GM18498 (cell line): ENCODE measurements around the gene SNTG2.

ENCODE experiments used
- ATAC-seq: cut with Tn5 transposase; IDR thresholded peaks from one replicate; pipeline ENCODE4 v1.9.1; 2021; ENCODE audit warnings: mild to moderate bottlenecking, moderate library complexity; ENCODE audit not compliant: unreplicated experiment

Gene SNTG2

DNA sequence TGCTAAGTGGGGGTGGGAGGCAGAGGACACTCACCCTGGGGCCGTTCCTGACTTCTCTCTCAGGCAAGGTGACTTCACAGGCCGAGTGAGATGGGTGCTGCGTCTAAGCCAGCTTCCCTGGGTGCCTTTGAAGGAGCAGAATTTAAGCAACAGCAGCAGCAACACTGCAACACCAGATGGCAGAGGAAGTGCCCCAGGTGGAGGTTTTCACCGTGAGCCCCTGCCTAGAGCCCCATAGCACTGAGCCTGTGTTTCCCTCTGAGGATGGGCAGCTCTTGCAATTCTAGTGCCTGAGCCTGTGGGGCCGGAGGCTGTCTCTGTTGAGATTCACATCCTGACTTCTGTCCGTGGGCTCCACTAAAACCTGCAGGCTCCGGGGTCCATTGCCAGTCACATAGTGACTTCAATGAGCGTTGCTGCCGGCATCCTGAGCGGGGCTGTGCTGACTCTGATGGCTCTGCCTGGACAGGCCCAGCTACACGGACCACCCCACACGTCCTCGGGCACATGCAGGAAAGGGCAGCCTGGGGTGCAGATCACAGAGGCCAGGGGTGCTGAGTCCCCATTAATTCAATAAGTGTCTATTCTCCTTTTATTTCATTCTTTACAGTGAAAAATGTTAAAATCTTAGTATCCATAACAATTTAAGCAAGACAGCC lies 218.8 kb downstream of the SNTG2 start:
- ATAC-seq: no peak

DNA sequence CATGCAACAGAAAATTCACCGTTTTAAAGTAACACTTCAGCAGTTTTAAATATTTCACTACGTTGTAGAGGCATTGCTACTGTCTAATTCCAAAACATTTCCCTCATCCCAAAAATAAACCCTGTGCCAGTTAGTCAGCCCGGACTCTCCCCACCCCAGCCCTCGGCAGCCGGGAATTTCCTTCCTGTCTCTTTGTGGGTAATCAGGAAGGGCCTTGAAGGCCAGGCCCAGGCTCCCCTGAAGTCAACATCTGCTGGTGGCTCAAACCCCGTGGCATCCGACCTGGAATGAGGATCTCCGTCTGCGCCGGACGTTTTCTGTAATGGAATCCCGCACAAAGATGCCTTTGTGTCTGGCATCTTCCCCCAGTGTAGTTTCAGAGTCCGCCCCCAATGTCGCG lies 219.6 kb downstream of the SNTG2 start:
- no peak for ATAC-seq

DNA sequence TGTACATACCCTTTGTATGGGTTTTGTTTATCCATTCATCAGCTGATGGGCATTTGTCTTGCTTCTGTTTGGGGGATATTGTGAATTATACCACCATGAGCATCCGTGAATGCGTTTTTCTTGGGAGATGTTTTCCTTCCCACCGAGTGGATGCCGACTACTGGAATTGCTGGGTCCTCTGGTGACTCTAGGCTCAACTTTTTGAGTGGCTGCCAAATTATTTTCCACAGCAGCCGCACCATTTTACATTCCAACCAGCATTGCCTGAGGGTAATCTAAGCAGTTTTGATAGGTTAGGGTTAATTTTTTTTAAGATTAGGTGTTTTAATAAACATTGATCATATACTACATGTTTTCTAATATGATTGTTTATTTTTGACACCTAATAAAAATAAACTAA lies 220.1 kb downstream of the SNTG2 start:
- no peak for ATAC-seq

DNA sequence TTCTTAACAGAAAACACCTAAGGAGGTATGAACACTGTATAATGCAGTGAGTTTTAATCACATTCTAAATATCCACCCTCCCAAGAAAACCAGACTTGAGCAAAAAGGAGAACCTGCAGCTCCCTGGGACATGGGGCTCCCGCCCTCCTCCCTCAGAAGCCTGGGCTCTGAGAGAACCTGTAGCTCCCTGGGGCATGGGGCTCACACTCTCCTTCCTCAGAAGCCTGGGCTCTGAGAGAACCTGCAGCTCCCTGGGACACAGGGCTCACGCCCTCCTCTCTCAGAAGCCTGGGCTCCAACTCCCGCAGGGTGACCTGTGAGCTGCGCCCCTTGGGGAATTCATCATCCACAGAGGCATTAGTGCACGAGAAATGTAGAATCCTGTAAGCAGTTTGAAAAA lies 222.9 kb downstream of the SNTG2 start:
- ATAC-seq: no peak

DNA sequence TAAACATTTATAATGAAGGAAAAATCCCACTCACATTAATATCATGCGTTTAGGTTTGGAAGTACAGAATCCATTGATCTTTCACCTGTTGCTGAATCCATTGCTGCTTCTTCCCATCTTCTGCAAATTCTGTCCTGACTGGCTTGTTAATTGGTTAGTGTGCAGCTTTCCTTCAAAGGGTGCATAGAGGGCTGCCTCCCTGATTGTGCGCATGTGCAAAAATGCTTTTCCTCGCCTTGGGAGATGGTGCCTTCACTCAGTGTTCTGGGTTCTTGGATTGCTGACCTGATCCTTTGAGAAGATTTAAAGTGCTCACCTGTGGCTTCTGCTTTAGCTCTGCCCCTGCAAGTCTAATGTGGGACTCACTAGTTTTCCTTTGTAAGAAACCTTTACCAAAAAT lies 231.2 kb downstream of the SNTG2 start:
- ATAC-seq: no peak

DNA sequence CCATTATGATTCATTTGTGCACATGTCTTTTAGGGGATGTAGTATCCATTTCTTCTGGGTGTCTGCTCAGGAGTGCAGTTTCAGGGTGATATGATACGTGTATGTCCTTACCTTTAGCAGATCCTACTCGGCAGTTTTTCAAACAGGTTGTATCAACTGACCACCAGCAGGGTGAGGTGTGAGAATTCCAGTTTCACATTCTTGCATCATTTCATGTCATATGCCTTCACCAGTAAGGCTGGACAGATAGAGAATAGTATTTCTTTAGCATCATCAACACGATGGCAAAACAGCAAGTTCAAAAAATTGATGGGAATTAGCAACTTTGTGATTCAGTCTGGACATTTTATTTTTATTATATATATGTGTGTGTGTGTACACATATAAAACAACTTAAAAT lies 232.7 kb downstream of the SNTG2 start:
- no peak for ATAC-seq

DNA sequence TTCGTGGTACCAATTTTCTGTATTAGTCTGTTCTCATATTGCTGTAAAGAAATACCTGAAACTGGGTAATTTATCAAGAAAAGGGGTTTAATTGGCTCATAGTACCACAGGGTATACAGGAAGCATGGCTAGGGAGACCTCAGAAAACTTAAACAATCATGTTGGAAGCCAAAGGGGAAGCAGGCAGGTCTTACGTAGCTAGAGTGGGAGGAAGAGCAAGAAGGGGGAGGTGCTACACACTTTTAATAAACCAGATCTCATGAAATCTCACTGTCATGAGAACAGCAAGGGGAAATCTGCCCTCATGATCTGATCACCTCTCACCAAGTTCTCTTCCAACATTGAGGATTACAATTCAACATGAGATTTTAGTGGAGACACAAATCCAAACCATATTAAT lies 235.8 kb downstream of the SNTG2 start:
- no peak for ATAC-seq

DNA sequence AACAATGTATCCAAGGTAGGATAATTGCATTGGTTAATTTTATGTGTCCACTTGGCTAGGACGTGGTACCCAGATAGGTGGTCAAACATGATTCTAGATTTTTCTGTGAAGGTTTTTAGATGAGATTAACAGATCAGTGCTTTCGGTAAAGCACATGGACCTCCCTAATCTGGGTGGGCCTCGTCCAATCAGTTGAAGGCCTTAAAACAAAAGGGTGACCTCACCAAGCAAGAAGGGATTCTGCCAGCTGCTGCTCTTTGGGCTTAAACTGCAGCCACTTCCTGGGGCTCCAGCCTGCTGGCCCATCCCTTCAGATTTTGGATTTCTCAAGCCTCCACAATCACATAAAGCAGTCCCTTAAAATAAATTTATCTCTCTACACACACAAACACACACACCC lies 236.5 kb downstream of the SNTG2 start:
- no peak for ATAC-seq

DNA sequence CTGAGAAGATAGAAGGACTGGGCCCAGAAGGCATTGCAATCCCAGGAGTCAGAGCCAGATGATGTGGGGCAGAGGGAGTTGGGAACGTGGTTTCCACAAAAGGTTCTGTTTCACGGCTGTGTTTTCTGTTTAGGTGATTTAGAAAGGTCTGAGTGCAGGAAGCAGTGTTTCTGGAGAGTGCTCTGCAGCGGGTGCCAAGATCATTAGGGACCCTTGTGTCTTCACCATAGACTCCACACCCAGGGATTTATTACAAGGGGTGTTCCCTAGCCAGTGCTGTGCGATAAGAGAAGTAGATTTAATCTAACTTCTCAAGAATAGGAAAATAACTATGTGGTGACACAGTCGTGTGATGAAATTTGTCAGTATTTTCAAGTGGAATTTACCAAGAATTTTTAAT lies 241.5 kb downstream of the SNTG2 start:
- ATAC-seq: no peak

DNA sequence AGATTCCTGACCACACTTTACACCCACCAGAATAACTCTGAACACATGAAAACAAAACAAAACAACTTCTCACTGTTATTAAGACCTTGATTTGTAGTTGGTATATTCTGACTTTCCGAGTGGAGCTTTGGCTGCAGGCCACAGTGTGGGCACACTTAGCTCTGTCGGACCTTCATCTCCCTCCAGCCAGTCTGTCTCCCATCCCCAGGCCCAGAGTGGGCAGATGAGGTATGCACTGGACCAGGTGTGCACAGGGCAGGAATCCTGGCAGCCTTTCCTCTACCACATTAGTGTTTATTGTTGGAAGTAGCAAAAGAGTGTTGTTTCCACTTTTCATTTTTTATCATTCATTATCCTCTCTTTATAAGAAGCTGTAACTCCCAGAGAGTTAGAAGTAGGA lies 243.2 kb downstream of the SNTG2 start:
- no peak for ATAC-seq

DNA sequence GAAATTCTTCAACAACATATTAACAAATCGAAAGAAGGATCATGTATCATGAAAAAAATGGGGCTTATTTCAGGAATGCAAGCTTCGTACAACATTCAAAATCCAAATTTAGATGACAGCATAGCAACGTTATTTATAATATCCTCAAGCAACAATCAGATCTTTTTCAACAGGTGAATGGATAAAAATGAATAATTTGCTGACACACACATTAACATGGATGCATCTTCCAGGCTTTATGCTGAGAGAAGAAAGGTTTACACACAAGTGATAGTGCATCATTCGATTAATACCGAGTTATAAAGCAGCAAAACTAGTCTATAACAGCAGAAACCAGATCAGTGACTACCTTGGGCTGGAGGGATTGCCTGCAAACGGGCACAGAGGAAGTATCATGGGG lies 253.1 kb downstream of the SNTG2 start:
- ATAC-seq: no peak

DNA sequence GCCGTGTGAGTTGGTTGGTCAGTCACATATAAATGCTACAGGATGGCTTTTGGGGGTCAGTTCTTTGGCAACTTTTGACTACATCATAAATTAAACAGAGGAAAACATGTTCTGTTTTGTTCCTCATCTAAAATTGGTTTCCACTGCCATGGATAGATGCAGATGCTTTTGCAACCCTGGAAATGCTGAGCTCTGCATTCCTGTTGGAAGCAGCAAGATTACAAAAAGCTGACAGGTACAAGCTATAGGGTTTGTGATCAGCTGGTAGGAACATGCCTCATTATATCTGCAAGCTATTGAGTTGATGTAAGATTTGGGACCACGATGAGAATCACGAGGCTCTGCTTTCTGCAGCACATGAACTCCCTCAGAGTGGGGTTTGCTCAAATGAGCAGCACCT lies 255.2 kb downstream of the SNTG2 start:
- no peak for ATAC-seq

DNA sequence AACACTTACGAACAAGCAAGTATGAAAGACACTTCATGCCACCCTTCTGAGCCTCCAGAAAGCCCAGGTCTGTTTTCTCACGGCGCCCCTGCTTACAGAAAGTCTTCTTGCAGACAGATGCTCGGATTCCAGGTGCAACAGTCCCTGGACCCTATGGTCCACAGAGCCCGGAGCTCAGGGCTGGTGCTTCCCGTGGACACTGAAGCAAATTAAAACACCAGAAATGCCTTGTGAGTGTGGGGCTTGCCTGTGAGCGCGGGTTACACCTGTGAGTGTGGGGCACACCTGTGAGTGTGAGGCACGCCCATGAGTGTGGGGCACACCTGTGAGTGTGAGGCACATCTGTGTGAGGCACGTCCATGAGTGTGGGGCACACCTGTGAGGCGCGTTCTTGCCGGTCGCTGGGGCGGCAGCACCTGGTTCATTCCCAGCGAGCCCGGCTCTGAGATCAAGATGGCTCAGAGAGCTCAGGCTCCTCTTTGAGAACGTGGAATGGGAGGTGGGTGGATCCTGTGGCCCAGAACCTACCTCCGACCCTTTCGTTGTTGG lies 257.4 kb downstream of the SNTG2 start:
- no peak for ATAC-seq

DNA sequence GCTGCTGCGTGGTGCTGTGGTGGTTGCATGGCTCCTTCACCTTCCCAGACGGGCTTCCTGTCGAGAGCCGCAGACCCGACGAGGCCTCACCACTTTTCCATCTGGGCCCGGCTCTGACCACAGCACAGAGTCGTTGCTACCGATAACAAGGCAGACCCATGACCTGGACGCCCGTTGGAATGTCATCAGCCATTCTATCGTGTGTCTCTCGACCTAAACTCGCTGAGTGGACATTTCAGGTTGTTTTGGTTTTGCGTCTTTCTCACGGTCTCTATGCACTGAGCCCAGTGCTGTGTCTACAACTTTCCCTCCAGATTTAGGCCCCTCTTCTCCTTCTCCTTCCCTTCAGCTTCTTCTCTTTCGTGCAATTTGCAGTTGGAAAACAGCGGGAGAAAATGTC lies 257.9 kb downstream of the SNTG2 start:
- ATAC-seq: no peak

DNA sequence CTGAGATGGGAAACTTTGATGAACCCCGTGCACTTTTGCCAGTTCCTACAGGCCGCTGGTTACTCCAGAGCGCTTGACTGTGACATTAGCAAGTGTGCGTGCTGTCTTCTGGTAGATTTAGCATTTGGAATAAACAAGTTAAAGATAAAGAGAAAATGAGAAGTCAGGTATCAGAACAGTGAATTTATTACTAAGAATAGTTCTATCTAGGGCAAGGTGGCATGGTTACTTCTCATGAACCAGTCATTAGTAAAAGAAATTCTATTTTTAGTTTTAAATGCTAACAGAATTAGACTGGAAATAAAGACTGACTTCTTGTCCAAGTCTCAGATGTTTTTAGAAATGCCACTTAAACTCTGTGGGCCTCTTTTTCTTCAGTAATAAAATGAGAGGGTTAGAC lies 258.6 kb downstream of the SNTG2 start:
- no peak for ATAC-seq

DNA sequence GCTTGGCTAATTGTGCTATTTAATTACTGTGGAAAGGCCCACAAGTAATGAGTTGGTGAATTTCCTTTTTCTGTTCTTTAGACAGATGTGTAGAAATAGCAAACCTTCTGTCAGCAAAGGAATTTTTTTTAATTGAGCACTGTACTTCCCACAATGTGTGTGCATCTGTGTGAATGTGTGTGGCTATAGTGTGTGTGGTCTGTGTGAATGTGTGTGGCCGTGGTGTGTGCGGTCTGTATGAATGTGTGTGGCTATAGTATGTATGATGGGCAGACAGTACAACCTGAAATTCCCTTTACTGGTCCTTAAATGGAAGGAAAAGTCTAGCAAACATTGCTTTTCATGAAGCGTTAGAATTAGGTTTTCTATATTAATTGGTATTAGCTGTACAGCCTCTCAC lies 259.1 kb downstream of the SNTG2 start:
- ATAC-seq: no peak

DNA sequence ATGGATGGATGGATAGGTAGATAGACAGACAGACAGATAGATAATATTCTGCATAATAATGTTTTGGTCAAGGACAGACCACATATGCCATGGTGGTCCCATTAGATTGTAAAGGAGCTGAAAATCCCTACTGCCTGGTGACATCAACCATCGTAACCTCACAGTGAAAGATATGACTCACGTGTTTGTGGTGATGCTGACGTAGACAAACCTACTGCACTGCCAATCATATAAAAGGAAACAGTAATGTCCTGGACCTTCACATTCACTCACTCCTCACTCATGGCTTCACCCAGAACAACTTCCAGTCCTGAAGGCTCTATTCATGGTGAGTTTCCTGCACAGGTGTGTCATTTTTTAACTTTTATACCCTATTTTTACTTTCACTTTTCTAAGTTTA lies 259.7 kb downstream of the SNTG2 start:
- no peak for ATAC-seq

DNA sequence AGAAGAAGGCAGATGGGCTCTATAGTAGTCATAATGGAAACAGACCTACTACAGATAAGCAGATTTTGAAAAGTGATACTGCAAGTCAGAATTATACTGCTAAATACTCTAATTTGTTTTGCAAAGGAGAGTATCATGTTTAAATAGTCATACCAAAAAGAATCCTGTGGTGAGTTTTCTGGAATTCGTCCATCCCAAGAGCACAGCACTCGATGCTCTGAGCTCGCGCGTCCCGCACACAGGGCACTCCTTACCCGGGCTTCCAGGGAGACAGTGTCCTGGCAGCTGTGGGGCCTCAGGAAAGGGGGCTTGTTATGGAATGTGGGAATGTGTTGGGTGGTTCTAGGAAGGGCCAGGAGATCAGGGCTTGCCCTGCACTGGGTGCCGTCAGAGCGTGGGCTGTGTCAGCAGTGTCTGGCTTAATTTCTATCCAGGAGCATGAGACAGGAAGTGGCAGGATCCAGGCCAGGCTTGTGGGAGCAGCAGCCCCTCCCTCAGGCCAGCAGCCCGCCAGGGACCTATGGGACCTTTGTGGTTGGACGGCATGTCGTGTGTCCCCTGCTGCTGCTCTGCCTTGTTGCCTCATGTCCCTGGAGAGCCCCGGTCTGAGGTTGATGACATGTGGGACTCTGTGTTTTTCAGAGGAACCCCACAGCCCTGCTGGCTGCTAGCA lies 269.4 kb downstream of the SNTG2 start:
- no peak for ATAC-seq

DNA sequence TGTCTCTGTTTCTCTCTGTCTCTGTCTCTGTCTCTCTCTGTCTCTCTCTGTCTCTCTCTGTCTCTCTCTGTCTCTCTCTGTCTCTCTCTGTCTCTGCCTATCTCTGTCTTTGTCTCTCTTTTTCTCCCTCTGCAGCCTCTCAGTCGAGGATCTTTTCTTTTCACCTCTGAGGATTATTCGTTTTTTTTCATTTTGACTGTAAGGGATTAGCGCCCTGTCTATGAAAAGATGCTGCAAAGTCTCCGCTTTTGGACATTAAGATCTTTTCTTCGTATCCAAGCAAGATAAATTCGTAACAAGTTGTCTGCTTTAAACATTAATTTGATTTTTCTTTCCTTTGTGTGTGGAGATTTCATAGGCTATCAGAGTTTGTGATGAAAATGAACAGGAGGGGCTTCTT lies 271.4 kb downstream of the SNTG2 start:
- ATAC-seq: no peak

DNA sequence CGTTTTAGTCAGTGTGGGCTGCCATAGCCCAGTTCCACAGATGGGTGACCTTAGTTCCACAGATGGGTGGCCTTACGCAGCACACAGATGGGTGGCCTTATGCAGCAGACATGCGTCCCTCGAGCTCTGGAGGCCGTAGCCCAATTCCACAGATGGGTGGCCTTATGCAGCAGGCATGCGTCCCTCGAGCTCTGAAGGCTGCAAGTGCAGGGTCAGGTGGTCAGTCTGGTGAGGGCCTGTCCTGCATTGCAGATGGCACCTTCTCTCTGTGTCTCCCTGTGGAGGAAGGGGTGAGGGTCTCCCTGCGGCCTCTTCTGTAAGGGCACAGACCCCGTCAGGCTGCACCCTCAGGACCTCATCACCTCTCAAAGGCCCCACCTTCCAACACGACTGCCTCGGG lies 273.1 kb downstream of the SNTG2 start:
- ATAC-seq: no peak

DNA sequence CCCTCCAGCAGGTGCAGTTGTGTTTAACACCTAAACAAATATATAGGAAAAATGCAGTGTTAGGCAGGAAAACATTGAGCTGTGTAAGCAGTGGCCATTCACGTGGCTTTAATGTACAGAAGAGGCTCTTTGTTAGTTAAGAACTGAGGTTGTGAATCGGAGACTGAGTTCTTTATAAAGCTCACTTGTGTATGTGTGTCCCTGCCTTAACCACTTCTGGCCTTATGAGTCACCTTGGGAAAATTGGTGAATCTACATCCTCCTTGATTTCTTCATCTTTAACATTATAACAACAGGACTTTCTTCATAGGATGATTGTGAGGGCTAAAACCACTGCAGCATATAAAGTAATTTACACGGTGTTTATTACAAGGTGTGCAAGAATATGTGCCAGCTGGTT lies 274.3 kb downstream of the SNTG2 start:
- no peak for ATAC-seq

DNA sequence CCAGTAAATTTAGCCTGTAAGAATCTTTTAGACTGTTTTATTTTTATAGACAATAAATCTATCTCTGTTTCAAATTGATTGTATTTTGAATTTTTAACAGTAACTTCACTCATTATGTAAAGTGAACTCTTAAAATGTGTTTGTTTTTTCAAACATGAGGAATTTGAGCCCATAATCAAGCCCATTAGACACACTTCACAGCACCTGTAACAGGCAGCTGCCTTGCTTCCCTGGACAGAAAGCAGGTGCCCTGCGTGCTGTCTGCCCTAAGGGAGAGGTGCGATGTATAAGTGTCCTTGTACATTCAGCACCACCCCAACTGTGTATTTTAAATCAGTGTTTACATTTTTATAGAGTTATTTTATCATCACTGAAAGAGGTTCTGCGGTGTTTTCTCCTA lies 276.1 kb downstream of the SNTG2 start:
- no peak for ATAC-seq
